ENCODE measurements around the gene CYP2A6.
A peak's percentile ranks its signal among the peaks of the same experiment; 100 is the strongest.
"Not testable (repeated sequence)": the region's sequence is repeated elsewhere in the genome, so short reads cannot be mapped to it uniquely, and the experiment has no call there.

The CYP2A6 gene

DNA sequence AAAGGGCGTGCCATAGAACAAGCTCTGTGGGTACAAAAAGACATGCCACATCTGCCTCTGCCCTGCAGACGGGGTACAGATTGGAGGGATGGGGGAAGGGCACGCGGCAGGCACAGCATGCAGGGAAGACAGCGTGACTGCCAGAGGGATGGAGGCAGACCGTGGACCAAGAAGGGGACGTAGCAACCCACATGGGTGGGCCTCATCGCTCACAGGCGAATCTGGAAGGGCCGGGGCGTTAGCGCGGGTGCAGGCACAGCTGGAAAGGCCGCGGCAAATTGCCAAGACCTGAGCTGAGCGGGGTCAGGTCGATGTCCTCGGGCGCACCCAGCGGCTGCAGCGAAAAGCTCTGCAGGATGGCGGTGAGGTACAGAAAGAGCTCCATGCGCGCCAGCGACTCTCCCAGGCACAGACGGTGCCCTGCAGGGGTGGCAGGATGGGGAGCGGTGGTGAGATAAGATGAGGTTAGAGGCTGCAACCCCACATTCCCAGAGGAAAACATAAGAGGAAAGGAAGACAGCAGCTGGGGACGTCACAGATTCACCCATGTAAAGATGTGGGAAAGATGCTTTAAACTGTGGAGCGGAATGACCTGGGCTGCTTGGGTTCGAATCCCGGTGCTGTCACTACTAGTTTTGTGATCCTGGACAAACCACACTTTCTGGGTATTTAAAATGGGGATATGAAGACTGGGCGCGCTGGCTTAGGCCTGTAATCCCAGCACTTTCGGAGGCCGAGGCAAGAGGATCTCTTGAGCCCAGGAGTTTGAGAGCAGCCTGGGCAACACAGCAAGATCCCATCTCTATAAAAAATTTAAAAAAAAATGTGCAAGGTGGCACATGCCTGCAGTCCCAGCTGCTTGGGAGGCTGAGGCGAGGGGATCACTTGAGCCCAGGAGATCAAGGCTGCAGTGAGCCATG lies 31.5 kb downstream of the CYP2A6 start:
- not testable (repeated sequence) for DNase-seq (ENCODE audit: low spot score)

DNA sequence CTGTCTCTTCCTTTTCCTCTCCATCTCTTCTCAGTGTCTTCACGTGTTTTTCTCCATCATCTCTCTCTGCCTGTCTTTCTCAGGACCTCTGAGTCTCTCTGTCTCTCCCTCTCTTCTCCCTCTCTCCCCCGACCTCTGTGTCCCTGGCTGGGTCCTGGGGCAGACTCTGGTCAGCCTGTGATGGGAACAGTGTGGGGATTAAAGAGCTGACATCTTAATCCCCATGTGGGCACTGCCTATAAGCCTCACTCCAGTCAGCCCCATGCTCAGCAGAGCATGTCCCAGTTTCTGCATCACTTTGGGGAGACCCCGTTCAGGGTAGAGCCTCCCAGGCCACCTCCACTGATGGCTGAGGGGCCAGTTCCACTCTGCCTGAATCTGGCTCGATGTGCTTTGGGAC lies 35.0 kb downstream of the CYP2A6 start:
- DNase-seq (ENCODE audit: low spot score) = no peak

DNA sequence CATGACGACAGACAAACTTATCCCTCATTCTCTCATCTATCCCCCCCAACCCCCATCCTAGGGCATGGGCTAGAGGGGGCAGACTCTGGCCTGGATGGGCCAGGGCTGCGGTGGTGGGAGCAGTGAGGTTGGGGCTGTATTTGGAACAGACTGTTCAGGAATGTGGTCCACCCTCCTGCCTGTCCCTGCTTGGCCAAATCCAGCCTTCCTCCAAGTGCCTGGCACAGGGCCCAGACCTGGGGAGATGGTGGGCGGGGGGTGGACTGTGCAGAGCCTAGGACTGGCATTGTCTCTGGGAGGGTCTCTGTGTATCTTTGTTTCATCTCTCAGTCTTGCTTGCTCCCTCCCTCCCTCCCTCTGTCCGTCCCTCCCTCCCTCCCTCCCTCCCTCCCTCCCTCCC lies 37.1 kb downstream of the CYP2A6 start:
- no peak for DNase-seq (ENCODE audit: low spot score)

DNA sequence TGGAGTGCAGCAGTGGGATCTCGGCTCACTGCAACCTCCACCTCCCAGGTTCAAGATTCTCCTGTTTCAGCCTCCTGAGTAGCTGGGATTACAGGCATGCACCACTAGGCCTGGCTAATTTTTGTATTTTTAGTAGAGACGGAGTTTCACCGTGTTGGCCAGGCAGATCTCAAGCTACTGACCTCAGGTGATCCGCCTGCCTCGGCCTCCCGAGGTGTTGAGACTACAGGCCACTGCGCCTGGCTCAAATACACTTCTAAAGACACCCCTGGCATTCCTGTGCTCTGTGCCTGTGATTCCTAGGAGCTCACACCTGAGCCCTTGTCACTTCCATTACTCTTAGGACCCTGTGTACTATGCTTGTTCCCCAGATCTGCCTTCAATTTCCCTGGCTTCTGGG lies 37.7 kb downstream of the CYP2A6 start:
- not testable (repeated sequence) for DNase-seq (ENCODE audit: low spot score)

DNA sequence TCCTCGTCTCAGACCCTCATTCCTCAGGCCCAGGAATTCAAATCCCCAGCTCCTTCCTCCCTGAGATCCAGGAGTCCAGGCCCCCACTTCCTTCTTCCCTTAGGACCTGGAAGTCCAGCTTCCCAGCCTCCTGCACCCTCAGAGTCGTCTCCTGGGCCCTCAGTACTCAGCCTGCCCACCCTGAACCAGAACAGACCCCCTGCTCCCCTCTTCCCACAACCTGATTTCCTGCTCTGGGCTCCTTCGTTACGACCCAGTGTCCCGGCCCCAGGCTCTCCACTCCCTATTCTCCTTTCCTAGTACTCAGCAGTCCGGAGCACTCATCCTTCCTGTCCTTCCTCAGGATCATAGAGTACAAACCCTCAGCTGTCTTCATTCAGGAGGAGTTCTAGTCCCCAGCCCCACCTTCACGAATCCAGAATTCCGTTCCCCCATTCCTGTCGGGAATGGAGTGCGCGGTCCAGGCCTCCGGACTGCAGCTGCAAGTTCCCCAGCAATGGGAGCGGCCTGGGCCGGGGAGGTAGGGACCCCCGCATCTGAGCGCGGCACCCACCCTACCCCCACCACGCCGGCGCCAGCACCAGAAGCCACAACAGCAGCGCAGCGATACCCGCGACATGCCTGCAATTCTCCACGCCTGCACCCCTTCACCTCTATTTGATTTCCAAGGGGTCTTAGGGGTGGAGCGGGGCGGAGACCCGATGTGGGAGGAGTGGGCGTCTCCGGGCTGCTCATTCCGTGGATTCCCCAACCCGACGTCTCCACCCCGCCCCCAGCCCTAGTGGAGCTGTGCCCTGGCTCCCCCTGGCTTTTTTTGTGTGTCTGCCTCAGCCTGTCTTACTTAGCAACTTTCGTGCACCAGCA lies 38.5 kb downstream of the CYP2A6 start:
- DNase-seq (ENCODE audit: low spot score) = no peak

DNA sequence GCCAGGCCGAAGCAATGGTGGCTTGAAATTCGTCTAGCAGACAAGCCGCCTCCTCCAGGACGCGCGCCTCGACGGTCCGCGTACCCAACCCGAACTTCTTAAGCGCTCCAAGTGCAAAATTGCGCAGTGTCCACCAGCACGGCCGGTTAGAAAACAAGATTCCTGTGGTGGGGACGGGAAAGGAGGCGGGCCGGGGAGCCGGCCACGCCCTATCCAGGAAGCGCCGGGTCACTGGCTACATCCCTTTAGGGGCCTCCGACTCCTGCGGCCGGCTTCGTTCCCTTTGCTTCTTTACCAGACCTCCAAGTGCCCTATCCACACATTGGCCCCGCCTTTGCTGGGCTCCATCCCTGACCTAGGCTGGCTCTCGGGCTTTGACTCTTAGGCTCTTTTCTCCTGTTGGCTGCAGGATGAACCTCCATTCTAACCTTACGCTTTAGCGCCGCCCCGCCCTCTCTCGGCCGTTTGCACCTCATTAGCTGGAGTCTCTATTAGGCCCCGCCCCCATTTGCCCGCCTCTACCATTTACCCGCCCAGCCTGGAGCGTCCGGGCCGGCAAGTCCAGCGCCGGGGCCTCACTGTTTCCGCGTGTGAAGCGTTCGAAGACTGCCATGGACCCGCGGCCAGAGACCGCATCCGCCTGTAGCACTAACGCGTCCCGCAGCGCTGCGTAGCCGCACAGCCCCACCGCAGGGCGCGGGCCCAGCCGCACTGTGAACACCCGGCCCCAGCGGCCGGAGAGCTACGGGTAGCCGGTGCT lies 39.4 kb downstream of the CYP2A6 start:
- DNase-seq (ENCODE audit: low spot score) = not testable (repeated sequence)

DNA sequence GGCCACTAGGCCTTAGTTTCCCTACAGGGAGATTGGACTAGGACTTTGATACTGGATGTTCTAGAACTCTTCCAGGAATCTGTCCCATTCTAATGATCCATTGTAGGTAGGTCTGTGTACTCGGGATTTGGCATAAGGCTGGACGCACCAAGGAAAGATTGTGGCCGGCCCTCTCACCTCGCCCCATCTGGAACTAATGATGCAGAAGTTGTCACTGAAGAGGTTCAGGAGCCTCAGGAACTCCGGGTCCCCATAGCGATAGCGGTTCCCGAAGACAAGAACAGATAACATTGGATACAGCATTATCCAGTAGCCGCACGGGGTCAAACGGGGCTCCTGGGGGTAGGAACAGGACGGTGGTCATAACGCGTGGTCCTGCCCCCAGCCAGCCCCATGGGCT lies 40.1 kb downstream of the CYP2A6 start:
- no peak for DNase-seq (ENCODE audit: low spot score)

DNA sequence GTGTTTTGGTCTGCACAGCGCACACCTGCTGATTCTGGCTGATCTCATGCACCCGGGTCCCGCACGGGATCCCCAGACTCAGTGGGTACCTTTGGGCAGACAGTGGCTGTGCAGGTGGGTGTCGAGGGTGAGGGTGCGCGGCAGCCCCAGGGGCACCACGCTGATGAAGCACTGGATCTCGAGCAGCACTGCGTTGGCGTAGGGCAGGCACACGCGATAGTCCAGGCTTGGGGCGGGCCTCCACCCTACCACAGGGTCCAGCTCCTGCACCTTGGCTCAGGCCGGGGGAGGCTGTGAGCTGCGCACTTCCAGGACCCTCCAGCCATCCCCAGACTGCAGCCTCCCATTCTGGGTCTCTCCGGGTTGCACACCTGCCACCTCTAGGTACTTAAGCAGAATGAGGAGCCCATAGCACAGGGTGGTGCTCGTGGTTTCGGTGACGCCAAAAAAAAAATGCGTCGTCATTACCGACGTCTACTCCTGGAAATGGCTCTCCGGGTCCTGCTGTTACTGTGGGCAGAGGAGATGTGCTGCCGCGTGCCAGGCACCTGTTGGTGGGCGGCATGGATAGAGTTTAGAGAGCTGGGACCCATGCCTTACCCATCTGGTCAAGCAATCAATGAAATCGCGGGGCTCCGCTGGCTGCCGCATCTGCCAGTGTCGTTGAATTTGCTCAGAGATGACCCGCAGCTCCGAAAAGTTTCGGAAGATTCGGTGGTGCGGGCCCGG lies 40.7 kb downstream of the CYP2A6 start:
- DNase-seq (ENCODE audit: low spot score) = no peak

DNA sequence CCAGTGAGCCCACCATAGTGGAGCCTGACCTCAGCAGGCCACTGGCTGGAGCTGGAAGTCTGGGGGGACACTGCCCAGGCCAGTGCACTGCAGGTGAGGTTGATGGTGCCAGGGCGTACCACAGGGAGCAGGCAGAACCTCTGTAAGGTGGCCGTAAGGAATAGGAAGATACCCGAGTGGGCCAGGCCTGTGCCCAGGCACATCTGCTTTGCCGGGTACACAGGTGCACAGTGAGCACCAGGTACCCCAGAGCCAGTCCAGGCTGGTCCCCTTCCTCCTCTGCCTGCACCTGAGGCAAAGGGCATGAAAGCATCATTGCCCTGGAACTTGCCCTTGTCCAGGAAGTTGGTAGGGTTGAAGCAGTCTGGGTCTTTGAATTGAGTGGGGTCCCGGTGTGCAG lies 41.8 kb downstream of the CYP2A6 start:
- DNase-seq (ENCODE audit: low spot score) = no peak

DNA sequence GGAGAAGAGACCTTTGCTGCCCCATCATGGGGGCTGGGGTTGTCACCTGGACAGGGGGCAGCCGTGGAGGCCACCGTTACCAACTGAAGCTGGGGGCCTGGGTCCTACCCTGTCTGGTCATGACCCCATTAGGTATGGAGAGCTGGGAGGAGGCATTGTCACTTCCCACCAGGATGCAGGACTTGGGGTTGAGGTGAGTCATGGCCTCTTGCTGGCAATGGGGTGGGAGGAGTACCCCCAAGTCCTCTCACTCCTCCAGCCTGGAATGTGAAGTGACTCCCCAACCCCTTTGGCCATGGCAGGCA lies 42.3 kb downstream of the CYP2A6 start:
- no peak for DNase-seq (ENCODE audit: low spot score)

DNA sequence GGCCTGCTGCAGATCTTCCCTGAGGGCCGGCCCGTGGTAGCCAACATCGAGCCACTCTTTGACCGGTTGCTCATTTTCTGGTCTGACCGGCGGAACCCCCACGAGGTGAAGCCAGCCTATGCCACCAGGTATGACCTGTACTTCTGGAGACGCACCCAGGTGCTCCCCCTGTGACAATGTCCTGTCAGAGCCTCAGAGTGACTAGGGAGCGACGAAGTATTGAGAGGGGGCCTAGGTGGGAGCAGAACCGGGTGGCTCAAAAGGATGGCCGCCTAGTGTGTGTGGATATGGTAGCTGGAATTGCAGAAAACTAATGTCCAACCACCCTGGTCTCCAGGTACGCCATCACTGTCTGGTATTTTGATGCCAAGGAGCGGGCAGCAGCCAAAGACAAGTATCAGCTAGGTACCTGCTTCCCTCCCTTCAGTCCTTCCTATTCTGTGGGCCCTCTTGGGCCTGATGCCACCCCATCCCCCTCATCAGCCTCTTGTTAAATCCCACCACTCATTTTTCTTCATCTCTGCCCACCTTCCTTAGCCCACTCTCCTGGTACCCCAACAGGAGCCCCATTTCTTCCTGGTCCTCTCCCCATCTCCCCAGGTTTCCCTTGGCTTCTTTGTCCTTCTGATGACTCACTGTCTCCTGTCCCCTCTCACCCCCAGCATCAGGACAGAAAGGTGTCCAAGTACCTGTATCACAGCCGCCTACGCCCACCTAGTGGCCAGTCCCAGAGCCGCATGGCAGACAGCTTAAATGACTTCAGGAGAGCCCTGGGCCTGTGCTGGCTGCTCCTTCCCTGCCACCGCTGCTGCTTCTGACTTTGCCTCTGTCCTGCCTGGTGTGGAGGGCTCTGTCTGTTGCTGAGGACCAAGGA lies 42.9 kb downstream of the CYP2A6 start:
- no peak for DNase-seq (ENCODE audit: low spot score)

DNA sequence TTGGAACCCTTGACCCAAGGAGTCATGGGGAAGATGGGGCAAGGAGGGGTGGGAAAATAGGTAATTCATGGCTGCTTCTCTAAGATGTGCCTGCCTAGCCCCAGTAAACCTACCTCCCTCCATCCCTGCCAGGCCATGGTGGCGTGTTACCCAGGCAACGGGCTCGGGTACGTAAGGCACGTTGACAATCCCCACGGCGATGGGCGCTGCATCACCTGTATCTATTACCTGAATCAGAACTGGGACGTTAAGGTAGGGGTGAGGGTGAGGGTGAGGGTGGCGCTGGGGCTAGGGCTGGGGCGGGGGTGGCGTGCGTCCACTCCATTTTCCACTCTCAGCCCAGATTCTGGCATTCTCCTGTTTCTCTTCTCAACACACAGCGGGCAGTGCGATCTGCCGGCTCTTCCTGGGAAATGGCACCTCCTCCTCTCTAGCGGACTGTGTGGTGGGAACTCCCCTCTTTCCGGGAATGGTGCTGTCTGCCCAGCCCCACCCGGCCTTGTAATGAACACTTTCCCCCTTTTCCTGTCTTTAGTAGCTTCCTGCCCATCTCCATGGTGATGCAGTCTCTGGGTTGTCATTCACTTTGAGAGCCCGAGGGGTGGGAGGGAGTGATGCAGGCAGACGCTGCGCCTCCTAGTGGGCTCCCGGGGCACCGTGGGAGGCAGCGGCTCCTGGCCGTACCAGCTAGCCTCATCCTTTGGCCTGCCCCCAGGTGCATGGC lies 43.7 kb downstream of the CYP2A6 start:
- DNase-seq (ENCODE audit: low spot score) = peak; percentile 97

DNA sequence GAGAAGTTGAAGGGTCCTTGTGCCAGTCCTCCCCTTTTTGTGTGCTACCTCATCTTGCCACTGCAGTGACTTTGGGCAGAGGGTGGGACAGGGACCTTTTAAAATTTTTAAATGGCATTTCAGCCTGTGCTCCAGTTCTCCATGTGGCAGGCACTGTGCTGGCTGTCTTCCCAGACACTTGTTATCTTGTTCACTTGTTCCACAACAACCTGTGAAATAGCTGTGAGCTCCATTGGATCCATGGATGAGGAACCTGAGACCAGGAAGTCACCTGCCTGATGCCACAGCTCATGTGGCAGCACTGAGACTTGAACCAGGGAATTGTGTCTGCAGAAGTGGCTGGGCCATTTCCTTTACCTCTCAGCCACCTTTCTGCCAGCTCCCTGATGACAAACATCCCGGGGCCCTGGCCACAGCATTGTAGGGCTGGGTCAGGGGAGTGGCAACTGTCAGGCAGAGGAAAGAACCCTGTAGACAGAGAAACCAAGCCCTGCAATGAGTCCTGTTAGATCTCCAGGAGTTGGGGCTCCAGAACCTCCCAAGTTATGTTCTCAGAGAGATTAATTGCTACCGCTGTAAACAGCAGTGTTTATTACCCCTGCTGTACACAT lies 44.9 kb downstream of the CYP2A6 start:
- DNase-seq (ENCODE audit: low spot score) = no peak

DNA sequence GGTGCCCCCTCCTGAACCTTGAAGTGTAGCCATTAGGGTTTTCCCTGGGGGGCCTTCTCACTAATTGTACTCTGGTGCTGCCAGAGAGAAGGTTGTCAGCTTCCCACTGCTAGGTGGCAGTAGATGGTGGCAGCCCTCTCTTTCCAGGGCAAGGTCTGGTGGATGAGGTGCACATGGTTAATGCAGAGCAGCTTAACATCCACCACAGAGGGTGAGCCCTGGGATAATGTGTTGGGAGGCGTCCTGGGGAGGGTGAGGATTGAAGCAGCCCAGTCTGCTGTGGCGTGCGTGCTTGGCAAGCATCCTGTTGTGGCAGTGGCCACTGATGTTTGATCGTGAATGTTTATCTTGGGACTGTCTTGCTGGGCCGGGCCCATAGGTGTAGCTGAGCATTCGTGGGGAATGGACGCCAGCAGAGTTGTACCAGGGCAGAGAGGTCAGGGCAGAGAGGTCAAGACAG lies 45.4 kb downstream of the CYP2A6 start:
- DNase-seq (ENCODE audit: low spot score) = no peak

DNA sequence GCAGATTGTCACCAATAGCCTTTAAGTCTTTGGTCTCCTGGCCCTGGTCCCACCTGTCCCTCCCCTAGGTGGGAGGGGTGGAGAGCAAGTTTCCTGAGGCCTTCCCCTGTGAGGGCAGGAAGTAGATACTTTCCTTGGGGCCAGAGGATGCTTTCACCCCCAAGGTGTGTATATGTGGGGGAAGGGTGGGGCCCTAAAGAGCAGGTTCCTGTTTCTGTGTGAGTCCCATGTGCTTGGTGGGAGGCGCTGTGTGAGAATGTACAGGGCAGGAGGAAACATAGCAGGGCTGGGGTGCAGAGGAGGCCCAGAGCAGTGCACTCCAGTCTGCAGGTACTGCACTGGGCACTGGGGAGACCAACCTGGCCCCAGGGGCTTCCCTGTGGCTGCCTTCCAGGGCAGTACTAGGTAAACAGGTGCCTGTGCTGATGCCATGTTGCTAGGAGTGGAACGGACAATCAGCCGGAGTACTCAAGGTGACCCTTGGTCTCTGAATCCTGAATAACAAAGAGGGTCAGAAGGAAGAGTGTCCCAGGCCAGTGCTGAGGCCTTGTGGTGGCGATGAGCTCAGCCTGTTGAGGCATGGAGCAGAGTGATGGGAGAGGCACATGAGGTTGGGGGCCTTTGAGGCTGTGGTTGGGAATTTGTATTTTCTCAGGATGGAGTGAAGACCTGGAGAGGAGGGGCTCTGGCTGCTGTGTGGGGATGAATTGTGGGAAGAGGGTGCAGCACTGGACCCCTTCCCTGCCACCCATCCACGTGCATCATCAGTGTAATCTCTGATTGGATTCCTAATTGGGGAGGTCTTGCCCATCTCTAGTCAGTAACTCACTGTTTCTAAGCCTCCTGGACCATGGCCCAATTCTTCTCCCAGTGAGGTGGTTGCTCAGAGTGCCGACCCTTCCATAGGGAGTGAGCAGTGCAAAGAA lies 46.1 kb downstream of the CYP2A6 start:
- DNase-seq (ENCODE audit: low spot score) = no peak

DNA sequence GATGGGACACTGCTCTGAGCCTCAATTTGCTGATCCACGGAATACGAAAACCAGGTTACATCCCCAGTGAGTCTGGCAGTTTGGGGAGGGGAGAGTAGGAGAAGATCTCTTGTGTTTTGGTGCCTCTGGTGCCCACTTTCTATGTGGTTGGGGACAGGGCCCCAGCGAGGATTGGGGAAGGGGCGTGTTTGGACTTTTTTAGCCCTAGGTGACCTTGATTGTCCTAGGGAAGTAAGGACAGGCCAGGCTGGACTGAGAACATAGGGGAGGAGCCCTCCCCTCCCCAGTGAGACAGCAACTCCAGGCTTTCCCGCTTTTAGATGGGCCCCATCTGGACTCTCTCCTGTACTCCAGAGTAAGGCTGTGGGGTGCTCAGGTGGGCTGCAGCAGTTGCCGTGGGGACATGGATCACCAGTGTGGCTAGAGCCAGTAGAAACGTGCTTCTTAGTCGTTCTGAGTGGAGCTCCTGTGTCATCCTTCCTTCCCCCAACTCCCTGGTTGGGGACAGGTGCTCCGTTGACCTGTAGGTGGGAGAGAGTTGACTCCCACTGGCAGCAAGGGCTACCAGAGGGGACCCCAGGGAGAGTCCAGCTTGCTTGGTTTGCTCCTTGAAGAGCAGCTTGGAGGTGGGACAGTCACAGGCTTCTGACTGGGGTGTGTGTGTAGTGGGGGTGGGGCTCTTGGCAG lies 46.9 kb downstream of the CYP2A6 start:
- no peak for DNase-seq (ENCODE audit: low spot score)

DNA sequence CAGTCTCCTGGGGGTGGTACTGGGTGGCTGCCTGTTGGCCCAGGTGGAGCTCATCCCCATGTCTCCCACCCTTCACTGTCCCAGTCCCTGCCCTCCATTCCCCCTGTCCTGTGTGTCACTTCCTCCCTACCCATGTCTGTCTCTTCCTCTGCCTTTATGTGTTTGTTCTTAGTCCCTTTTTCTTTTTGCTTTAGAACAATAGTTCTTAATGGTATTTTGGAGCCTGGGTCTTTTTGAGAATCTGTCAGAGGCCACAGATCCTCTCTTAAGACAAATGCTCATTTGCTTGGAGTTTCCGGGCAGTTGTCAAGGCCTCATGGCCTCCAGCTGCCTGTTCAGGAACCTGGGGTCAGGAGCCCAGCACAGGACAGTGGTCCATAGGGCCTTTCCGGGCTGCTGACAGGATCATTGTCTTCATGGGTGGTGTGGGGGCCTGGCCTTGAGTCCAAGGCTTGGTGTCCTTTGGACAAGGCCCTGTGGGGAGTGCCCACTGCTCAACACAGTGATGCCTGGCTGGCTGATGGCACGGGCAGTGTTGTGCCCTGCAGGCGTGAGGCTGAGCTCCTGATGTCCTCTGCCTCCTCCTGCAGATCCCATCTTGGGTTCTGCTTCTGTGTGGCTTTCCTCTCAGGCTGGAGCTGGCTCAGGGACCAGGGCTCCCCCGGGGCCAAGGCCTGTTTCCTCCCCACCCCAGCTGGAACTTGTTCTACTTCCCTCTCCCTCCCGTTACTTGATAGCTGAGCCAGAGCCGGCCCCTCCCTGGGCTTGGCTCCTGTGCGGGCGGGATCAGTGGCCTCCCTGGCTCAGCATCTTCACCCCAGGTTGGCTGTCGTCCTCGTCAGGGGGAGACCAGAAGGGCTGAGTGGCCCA lies 47.7 kb downstream of the CYP2A6 start:
- no peak for DNase-seq (ENCODE audit: low spot score)

Measured in COLO829 (cell line).